AG04450 (cell line): ENCODE measurements around the gene MCF2L. TPM values are rescaled to one million over a fixed set of nuclear protein-coding genes. Genes with fewer than 3 reads are reported as not detected.

Source experiments
- CTCF ChIA-PET: fragments of 300-600, 350-600 bp; formaldehyde crosslinking; extraction: SDS; loops from one replicate; lab custom pipeline; 2022; ENCODE audit warnings: antibody characterized with exemption, inconsistent platforms; lab: Charles Lee
- POLR2A ChIA-PET: fragments of 350-600 bp; formaldehyde crosslinking; extraction: SDS; loops from one replicate; lab custom pipeline; 2021; ENCODE audit warnings: antibody characterized with exemption, inconsistent platforms; lab: Yijun Ruan, JAX
- DNase-seq: peaks from one replicate; pipeline ENCODE4 v3.0.0-alpha.2; 2011; ENCODE audit warnings: low read depth, low spot score
- H3K27ac ChIP-seq: one replicate; pipeline ENCODE4 v1.5.1; 2012; ENCODE audit warnings: low read depth, low read length, control low read depth
- H3K27me3 ChIP-seq: one replicate; pipeline ENCODE4 v1.6.0; 2012; ENCODE audit warnings: low read length; ENCODE audit not compliant: control insufficient read depth, insufficient read depth
- H3K4me3 ChIP-seq: 2 replicates; pipeline ENCODE4 v1.5.1; 2011; ENCODE audit warnings: mild to moderate bottlenecking, low read depth, low read length, control low read depth
- H3K9me3 ChIP-seq: 2 replicates; pipeline ENCODE4 v1.5.1; 2012; ENCODE audit warnings: low read length; ENCODE audit not compliant: control insufficient read depth, insufficient read depth
- CTCF ChIP-seq: IDR thresholded peaks from 2 replicates; pipeline ENCODE4 v1.5.1; 2011; ENCODE audit warnings: low read depth, low read length, control low read depth, inconsistent platforms
- polyA plus RNA-seq: library from polyadenylated mRNA; depleted of rRNA; stranded (reverse); fragments of >200 nt; gene quantifications from 2 replicates; pipeline ENCODE4 v1.2.3, GENCODE V29; 2011

MCF2L gene
- polyA plus RNA-seq, 1 experiment: 0.04 TPM

GRCh38 chr13:112984954-112985802 lies 16.2 kb downstream of the MCF2L start:
- Histone ChIP-seq H3K9me3 (peaks cover 11% of the 10 kb centered on the region; the same call in 1 of the 2 replicates), H3K27ac (no peak overlapping the region), H3K27me3 (peaks cover 23% of the 10 kb centered on the region), H3K4me3 (no peak overlapping the region)
- POLR2A ChIA-PET: no interaction called here
- DNase-seq: no peak
- CTCF ChIA-PET: no interaction called here
- no peak for TF ChIP-seq CTCF

GRCh38 chr13:112985803-112986408 lies 16.9 kb downstream of the MCF2L start:
- no peak for TF ChIP-seq CTCF
- Histone ChIP-seq H3K4me3 (no peak overlapping the region), H3K9me3 (peaks cover 11% of the 10 kb centered on the region; the same call in 1 of the 2 replicates), H3K27me3 (peaks cover 28% of the 10 kb centered on the region), H3K27ac (no peak overlapping the region)
- ChIA-PET CTCF (no interaction called here), POLR2A (no interaction called here)
- DNase-seq: no peak

GRCh38 chr13:112986470-112986869 lies 17.5 kb downstream of the MCF2L start:
- POLR2A ChIA-PET: no interaction called here
- H3K27ac ChIP-seq: no peak overlapping the region
- CTCF ChIA-PET: no interaction called here
- TF ChIP-seq CTCF: no peak
- H3K4me3 ChIP-seq: no peak overlapping the region
- no peak for DNase-seq
- H3K27me3 ChIP-seq: peaks cover 28% of the 10 kb centered on the region
- H3K9me3 ChIP-seq: peaks cover 11% of the 10 kb centered on the region; the same call in 1 of the 2 replicates

- Histone ChIP-seq H3K27ac (no peak overlapping the region), H3K27me3 (peaks cover 23% of the 10 kb centered on the region), H3K9me3 (peaks cover 11% of the 10 kb centered on the region; the same call in 1 of the 2 replicates), H3K4me3 (no peak overlapping the region)
- CTCF ChIA-PET: no interaction called here
- no peak for DNase-seq
- TF ChIP-seq CTCF: no peak
- POLR2A ChIA-PET: no interaction called here
These were observed 18.1 kb downstream of the MCF2L start for GRCh38 chr13:112986946-112987681.
